HG03095 (cell line): ENCODE measurements around the gene PSMA7.
"Not testable (repeated sequence)": the region's sequence is repeated elsewhere in the genome, so short reads cannot be mapped to it uniquely, and the experiment has no call there.

Experiments
- ATAC-seq: cut with Tn5 transposase; IDR thresholded peaks from one replicate; pipeline ENCODE4 v1.9.1; 2021; ENCODE audit warnings: moderate library complexity; ENCODE audit not compliant: unreplicated experiment

Gene PSMA7

DNA sequence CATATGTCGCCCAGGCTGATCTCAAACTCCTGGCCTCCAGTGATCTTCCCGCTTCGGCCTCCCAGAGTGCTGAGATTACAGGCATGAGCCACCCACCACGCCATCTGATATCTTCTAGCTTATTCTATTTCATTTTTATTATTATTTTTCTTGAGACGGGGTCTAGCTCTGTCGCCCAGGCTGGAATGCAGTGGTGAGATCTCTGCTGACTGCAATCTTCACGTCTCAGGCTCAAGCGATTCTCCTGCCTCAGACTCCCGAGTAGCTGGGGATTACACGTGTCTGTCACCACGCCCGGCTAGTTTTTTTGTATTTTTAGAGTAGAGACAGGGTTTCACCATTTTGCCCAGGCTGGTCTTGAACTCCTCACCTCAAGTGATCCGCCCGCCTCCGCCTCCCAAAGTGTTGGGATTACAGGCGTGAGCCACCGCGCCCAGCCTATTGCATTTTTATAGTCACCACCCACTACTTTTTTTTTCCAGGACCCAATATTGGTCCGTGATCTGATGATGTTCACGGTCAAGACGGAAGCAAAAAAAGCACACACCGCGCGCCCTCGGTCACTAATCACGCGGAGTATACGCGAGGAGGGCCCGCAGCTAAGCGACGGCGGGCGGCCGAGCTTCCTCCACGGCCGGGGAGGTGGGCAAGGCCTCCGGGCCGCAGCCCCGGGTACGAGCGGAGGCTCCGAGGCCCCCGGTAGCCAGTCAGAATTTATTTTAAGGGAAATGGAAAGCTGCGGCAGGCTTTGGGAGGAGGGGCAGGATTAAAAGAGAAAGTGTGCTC lies 22.0 kb downstream of the PSMA7 start:
- ATAC-seq: peak; percentile 18

DNA sequence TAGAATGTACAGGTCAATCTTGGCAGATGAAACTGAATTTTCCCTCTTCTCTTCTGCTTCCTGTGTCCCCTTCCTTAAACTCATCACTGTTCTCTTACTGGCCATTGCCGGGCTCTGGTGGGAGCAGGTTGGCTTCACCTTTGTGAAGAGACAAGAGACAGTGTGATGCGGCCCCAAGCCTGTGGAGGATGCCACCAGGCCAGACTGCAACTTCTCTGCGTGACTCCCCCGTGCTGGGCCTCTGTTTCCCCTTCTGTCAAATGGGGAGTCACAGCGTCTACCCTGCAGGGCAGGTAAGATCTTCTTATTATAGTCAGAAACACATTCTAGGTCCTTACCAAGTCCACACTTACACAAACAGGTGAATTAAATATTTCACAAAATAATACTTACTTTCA lies 22.8 kb downstream of the PSMA7 start:
- no peak for ATAC-seq

- no peak for ATAC-seq
These were observed 23.4 kb downstream of the PSMA7 start for GRCh38 chr20:62119591-62120364.

GRCh38 chr20:62119115-62119514 lies 24.1 kb downstream of the PSMA7 start:
- ATAC-seq: no peak

GRCh38 chr20:62118113-62119043 lies 24.8 kb downstream of the PSMA7 start:
- ATAC-seq: no peak

- no peak for ATAC-seq
These were observed 25.5 kb downstream of the PSMA7 start for GRCh38 chr20:62117658-62118057.

- ATAC-seq: no peak
These were observed 25.9 kb downstream of the PSMA7 start for GRCh38 chr20:62117362-62117646.

GRCh38 chr20:62116558-62117361 lies 26.4 kb downstream of the PSMA7 start:
- no peak for ATAC-seq

GRCh38 chr20:62115800-62116407 lies 27.3 kb downstream of the PSMA7 start:
- not testable (repeated sequence) for ATAC-seq

DNA sequence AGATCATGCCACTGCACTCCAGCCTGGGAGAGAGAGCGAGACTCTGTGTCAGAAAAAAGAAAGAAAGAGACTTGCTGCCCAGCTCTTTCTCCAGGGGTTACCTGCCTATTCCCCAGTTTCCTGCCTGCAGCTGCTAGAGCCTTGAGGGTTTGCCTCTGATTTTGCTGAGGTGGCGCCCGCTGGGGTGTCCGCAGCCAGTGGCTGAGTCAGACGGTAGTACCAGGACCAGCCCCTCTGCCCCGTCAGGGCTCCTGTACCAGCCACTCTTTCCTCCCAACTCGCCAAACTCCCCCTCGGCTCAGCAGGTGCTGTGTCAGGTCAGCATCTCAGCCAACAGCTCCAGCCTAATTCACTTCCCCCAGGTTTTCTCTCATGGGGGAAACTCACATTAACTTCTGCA lies 28.3 kb downstream of the PSMA7 start:
- ATAC-seq: no peak

DNA sequence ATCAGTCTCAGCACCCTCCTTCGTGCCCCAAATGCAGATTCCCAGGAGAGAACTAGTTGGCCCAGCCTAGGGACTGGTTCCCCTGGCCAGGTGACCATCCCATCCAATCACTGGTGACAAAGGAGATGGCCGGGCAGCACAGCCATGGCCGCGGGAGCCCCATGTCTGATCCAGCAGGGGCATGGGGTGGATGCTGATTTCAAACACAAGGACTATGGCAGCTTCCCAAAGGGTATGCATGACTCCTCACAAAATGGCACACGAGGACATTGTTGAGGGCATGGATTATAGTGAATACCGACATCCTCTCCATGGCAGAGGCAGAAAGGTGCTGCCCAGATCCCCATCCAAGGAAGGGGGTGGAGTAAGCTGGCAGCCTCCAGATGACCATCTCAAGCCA lies 30.8 kb downstream of the PSMA7 start:
- ATAC-seq: no peak

DNA sequence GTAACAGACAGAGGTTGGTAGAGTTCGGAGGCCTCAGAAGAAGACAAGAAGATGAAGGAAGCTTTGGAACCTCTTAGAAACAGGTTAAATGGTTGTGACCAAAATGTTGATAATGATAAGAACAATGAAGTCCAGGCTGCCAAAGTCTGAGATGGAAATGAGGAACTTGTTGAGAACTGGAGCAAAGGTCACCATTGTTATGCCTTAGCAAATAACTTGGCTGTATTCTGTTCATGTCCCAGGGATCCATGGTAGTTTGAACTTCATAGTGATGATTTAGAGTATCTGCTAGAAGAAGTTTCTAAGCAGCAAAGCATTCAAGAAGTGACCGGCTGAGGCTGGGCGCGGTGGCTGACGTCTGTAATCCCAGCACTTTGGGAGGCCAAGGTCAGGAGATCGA lies 32.0 kb downstream of the PSMA7 start:
- no peak for ATAC-seq

GRCh38 chr20:62105592-62105991 lies 37.6 kb downstream of the PSMA7 start:
- no peak for ATAC-seq

- ATAC-seq: no peak
These were observed 38.3 kb downstream of the PSMA7 start for GRCh38 chr20:62104791-62105345.

DNA sequence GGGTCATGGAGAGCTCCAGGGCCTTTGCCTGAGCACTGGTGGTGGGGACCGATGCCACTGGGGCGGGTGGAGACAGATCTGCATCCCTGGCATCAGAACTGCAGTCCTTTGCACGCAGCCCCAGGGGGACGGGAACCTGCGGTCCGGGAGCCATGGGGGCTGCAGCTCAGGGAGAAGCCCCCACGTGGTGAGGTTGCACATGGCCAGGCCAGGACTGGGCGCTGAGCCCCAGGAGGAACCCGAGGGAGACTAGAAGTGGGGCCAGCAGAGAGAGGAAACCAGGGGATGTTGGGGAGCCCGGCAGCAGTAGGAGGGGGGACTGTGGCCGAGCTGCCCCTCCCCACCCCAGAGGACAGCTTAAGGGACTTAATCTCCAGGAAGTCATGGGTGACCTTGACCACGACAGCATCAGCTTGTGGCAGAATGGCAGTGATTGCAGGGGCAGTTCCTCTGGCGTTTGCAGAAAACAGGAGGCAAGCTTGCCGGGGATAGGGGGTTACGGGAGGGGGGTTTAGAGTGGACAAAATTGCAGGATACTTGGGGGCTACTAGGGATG lies 38.9 kb downstream of the PSMA7 start:
- no peak for ATAC-seq

GRCh38 chr20:62103508-62104233 lies 39.5 kb downstream of the PSMA7 start:
- no peak for ATAC-seq

GRCh38 chr20:62101078-62101477 lies 42.1 kb downstream of the PSMA7 start:
- no peak for ATAC-seq

- ATAC-seq: no peak
These were observed 45.2 kb downstream of the PSMA7 start for GRCh38 chr20:62097881-62098407.
